ENCODE data around the gene PLA2G5.
"Not testable (repeated sequence)": the region's sequence is repeated elsewhere in the genome, so short reads cannot be mapped to it uniquely, and the experiment has no call there.

The PLA2G5 gene

DNA sequence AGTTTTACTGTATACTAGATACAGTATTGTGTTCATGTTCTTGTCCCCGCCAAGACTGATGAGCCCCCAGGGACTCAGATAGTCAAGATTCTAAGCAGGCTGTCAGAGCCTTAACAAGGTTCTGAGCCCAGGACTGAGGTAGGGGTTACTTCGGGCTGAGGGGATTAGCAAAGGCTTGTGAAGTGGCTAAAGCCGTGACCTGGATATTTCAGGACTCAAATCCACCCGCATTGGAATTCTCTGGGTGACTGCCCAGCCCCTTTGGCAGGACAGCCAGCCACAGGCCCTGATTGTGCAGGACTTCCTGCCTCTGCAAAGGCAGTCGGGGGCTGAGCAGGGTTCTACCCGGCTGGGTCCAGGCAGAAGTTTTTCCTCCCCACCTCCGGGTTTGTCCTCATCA lies at the start of gene PLA2G5:
PLA2G5 (plus strand) TSS at position 321 of the 400 bp plus-strand sequence. CDS start 14,637 bp downstream, outside the sequence.
- no peak for DNase-seq (ENCODE audit: low read depth in 3 of 3)

- no peak for DNase-seq (ENCODE audit: low read depth in 3 of 3)
Measured at GRCh38 chr1:20028125-20028524, 41.9 kb upstream of the PLA2G5 start.

- DNase-seq (ENCODE audit: low read depth in 3 of 3) = no peak
Measured at GRCh38 chr1:20028726-20029125, 41.3 kb upstream of the PLA2G5 start.

GRCh38 chr1:20029178-20029912 lies 40.6 kb upstream of the PLA2G5 start:
- DNase-seq (ENCODE audit: low read depth in 3 of 3) = no peak

DNA sequence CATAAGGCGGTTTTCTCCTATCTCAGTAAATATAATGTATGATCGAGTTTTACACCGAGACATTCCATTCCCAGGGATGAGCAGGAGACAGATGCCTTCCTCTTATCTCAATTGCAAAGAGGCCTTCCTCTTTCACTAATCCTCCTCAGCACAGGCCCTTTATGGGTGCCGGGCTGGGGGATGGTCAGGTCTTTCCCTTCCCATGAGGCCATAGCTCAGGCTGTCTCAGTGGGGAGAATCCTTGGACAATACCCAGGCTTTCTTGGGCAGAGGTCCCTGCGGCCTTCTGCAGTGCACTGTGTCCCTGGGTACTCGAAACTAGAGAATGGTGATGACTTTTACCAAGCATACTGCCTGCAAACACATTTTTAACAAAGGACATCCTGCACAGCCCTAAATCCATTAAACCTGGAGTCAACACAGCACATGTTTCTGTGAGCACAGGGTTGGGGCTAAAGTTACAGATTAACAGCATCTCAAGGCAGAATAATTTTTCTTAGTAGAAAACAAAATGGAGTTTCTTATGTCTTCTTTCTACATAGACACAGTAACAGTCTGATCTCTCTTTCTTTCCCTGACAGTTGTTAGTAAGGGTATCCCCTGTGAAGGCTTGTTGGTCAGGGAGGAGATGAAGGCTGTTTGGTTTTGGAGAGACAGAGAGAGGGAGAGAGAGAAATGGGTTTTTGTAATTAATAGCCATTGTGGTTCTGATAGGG lies 39.4 kb upstream of the PLA2G5 start:
- not testable (repeated sequence) for DNase-seq (ENCODE audit: low read depth in 3 of 3)

DNA sequence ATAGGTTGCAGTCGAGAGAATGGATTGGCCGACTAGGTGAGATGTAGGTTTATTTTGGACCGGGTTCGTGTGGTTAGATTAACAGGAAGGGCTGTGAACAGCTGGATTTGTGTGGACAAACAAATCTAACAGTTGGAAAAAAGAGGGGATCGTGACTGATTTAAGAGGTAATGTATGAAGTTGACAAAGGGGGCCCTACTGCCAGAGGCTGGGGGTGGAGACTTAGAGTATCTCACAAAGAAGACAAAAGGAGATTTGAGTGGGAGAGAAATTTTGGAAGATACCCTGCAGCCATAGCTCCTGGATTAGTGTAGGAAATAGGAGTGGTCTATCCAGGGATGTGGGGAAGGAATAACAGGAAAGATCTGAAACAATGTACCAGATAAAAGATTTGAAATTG lies 38.8 kb upstream of the PLA2G5 start:
- DNase-seq (ENCODE audit: low read depth in 3 of 3) = no peak

DNA sequence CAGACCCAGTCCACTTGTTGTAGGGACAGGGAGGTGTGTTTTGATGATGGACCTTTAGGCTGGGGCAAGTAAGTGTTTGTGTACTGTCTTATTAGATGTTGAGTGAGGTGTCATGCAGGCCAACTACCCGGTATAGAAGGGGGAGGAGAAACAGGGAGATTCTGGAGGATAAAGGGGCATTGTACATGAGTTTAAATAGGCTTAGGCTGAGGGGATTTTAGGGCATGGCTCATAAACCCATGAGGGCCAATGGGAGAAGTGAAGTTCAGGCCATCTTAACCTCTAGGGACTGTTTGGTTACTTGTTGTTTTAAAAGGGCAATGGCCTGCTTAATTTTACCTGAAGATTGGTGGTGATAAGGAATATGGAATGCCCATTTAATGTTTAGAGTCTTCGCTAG lies 38.2 kb upstream of the PLA2G5 start:
- no peak for DNase-seq (ENCODE audit: low read depth in 3 of 3)

DNA sequence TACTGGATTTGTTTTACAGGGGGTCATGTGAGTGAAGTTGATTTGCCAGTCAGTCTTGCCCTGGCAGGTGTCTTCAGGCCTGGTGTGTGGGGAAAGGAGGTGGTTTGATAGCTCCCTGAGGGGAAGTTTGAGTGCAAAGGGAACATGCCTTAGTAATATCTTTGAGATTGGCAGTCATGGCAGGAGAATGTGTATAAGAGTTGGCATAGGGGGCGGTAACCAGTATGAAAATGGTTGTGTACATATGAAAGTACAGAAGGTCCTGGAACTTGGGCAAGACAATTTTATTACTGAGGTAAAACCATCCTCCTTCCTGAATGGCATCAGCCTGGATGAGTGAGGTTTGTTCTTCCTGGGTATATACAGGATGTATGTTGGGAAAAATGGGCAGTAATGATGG lies 37.6 kb upstream of the PLA2G5 start:
- DNase-seq (ENCODE audit: low read depth in 3 of 3) = no peak

GRCh38 chr1:20033420-20033819 lies 36.6 kb upstream of the PLA2G5 start:
- no peak for DNase-seq (ENCODE audit: low read depth in 3 of 3)

GRCh38 chr1:20035114-20035513 lies 34.9 kb upstream of the PLA2G5 start:
- no peak for DNase-seq (ENCODE audit: low read depth in 3 of 3)

DNA sequence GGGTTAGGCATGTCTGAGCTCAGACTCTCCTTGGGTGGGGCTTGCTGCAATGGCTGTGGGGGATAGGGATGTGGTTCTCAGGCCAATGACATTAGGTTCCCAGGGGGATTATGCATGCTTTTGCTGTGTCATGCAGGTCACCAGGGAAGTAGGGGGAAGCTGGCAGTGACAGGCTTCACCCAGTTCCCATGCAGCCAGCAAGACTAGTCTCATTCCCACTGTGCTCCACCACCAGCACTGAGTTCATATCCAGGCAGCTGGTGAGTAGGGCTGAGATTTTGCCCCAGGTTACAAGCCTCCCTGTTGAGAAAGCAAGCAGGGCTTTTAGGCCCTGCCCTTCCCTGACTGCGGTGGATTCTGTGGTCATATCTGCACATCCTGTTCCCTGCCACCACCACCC lies 32.1 kb upstream of the PLA2G5 start:
- no peak for DNase-seq (ENCODE audit: low read depth in 3 of 3)

DNA sequence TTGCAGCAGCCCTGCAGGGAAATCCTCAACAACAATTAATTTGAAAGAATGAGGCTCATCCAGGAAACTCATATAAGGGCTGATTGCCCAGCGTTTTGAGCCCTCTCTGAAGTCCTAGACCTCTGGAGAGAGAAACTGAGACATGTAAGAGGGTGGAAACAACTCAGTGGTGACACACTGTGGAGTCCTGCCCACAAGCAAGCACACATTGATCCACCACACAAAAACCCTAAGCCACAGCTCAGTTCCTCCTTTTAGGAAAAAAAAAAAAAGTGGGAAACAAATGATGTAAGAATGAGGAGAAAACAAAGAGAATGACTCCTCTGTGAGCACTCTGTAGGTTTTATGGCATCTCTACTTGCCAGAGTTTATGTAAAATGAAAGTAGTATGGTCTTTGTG lies 22.9 kb upstream of the PLA2G5 start:
- no peak for DNase-seq (ENCODE audit: low read depth in 3 of 3)

DNA sequence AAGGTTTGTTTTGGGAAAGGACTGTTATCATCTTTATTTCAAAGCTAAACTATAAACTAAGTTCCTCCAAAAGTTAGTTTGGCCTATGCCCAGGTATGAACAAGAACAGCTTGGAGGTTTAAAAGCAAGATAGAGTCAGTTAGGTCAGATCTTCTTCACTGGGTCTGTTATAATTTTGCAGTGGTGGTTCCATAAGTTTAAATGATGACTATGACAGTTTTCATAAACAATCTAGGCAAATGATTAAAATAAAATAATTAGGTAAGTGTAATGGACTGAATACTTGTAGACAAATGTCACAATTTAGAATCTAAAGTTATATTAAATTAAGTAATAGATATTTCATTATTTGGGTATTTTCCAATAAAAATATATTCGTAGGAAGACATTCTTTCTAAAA lies 21.4 kb upstream of the PLA2G5 start:
- DNase-seq (ENCODE audit: low read depth in 3 of 3) = no peak

- not testable (repeated sequence) for DNase-seq (ENCODE audit: low read depth in 3 of 3)
Measured at GRCh38 chr1:20049056-20049798, 20.8 kb upstream of the PLA2G5 start.

- DNase-seq (ENCODE audit: low read depth in 3 of 3) = no peak
Measured at GRCh38 chr1:20051218-20051829, 18.7 kb upstream of the PLA2G5 start.

DNA sequence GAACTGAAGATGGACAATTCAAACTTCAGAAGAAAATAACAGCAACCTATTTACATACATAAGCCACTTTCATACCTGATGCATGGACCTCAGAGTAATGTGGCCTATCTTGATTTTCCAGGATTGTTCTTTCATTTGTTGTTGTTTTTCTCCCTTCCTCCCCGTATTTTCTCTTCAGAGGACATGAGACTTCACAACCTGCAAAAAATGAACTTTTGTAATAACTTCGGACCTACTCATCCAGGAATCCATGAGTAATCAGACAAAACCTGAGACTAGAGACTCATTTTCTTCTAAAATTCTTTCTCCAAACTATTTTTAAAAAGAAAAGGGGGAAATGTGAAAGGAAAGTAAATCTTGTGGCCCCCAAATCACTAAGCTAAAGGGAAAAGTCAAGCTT lies 17.6 kb upstream of the PLA2G5 start:
- no peak for DNase-seq (ENCODE audit: low read depth in 3 of 3)

DNA sequence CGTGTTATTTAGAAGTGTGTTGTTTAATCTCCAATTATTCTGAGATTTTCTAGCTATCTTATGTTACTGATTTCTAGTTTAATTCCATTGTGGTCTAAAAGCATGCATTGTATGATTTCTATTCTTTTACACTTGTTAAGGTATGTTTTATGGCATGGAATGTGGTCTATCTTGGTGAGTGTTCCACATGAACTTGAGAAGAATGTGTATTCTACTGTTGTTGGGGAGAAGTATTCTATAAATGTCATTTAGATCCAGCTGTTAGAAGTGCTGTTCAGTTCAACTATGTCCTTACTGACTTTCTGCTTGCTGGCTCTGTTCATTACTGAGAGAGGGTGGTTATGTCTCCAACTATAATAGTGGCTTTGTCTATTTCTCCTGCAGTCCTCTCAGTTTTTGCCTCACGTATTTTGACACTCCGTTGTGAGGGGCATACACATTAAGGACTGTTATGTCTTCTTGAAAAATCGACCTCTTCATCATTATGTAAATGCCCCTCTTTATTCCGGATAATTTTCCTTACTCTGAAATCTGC lies 12.0 kb upstream of the PLA2G5 start:
- no peak for DNase-seq (ENCODE audit: low read depth in 3 of 3)

DNA sequence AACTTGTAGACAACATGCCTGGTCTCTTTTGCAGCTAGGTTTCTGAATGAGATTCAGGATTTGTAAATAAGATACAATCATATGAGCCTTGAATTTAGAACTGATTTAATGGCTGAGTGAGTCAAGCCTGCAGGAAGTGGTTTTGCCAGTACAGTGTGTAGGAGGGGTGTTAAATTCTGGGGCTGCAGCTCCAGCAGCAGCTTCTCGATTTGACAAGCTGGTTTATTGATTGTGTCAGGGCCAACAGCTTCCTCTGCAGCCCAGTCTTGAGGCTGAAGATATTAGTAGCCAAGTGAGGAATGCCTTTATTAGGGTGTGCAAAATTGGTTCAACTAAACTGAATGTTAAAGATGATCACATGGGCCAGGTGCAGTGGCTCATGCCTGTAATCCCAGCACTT lies 11.5 kb upstream of the PLA2G5 start:
- DNase-seq (ENCODE audit: low read depth in 3 of 3) = peak; percentile 15 to 44 (median 24)

DNA sequence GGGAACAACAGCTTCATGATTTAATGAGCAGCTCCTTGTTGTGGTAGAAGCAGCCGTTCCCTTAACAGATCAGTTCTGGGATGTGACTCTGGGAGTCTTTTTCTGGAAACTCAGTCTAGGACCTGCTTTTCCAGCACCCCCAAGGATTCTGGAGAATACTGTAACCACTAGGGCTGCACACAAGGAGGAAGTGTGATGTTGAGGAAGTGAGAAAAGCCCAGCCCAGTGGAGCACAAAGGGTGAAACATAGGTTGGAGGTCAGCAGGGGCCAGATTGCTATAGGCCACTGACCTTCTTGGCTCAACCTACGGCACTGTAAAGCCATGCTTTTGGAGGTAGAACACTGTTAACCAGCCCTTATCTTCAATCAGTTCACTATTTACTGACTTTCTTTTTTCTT lies 10.1 kb upstream of the PLA2G5 start:
- DNase-seq (ENCODE audit: low read depth in 3 of 3) = no peak

- not testable (repeated sequence) for DNase-seq (ENCODE audit: low read depth in 3 of 3)
Measured at GRCh38 chr1:20060791-20061190, 9.2 kb upstream of the PLA2G5 start.

DNA sequence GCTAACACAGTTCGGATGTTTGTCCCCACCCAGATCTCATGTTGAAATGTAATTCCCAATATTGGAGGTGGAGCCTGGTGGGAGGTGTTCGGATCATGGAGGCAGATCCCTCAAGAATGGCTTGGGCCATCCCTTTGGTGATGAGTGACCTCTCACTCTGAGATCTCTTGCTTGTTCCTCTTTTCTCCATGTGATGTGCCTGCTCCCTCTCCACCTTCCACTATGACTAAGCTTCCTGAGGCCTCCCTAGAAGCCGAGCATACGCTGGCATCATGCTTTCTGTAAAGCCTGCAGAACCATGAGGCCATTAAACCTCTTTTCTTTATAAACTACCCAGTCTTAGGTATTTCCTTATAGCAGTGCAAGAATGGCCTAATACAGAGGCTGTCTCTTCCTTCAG lies 8.1 kb upstream of the PLA2G5 start:
- no peak for DNase-seq (ENCODE audit: low read depth in 3 of 3)

DNA sequence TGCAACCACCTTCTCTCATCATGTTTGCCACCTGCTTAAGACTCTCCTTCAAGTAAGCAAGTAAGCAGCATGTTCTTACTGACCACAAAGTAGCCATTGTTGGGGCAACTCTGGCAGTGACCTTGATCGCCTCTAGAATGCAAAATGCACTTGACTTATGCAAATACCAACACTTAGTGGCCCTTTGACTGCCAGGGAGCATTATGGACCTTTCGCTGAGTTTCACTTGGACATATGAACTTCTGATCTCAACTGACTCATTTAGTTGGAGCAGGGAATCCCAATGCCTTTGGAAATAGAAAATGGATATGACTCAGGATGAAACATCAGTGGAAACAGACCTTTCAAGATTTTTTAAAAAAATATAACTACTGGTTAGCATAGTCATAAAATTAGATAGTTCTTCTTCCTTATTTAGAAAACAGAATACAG lies 6.1 kb upstream of the PLA2G5 start:
- no peak for DNase-seq (ENCODE audit: low read depth in 3 of 3)
